ENCODE measurements around the gene ITGB4. TPM values are rescaled to one million over a fixed set of nuclear protein-coding genes. Genes with fewer than 3 reads are reported as not detected.
A peak's percentile ranks its signal among the peaks of the same experiment; 100 is the strongest.

Gene ITGB4
- total and polyA plus RNA-seq, 2 of the 13 experiments (the other 11 are each of a cell fraction or from before 2014, with no cell fraction given): 6.9 to 14.5 TPM

- TF ChIP-seq ZNF142 (CRISPR knock-in tag; IDR thresholded peaks at IDR 0.05) (peak; percentile 86), SOX6 (IDR thresholded peaks at IDR 0.05) (no peak), SOX6 (CRISPR knock-in tag; IDR thresholded peaks at IDR 0.05) (peak; percentile 16; the same call in 1 of the 2 replicates), HMG20B (CRISPR knock-in tag; conservative IDR thresholded peaks at IDR 0.05) (no peak), MIER2 (CRISPR knock-in tag; IDR thresholded peaks at IDR 0.05) (no peak), MLXIP (CRISPR knock-in tag; IDR thresholded peaks at IDR 0.05; ENCODE audit: borderline replicate concordance) (peak; percentile 65; the same call in 1 of the 2 replicates), ELF1 (CRISPR knock-in tag; IDR thresholded peaks at IDR 0.05) (peak; percentile 5; the same call in 1 of the 2 replicates), RFX1 (IDR thresholded peaks at IDR 0.05) (no peak), HIC2 (CRISPR knock-in tag; IDR thresholded peaks at IDR 0.05; ENCODE audit: low read depth) (peak; percentile 51), NFKB2 (CRISPR knock-in tag; IDR thresholded peaks at IDR 0.05; ENCODE audit: borderline replicate concordance) (peak; percentile 58), KDM4B (CRISPR knock-in tag; IDR thresholded peaks at IDR 0.05) (no peak), REXO4 (CRISPR knock-in tag; IDR thresholded peaks at IDR 0.05; ENCODE audit: borderline replicate concordance) (peak; percentile 73), NFIB (CRISPR knock-in tag; IDR thresholded peaks at IDR 0.05; ENCODE audit: borderline replicate concordance) (no peak), SYNCRIP (IDR thresholded peaks at IDR 0.05; ENCODE audit: insufficient read depth, low read depth, low read length) (no peak), CCDC6 (CRISPR knock-in tag; IDR thresholded peaks at IDR 0.05) (peak; percentile 90; the same call in 1 of the 2 replicates), ZNF331 (CRISPR knock-in tag; IDR thresholded peaks at IDR 0.05) (peak; percentile 71), ZNF841 (CRISPR knock-in tag; IDR thresholded peaks at IDR 0.05; ENCODE audit: borderline replicate concordance) (no peak), GLMP (CRISPR knock-in tag; IDR thresholded peaks at IDR 0.05; ENCODE audit: borderline replicate concordance) (0 out of 2 replicates have a peak, but pooled peaks have one; percentile 1)
Measured at GRCh38 chr17:75753514-75754377, 32.5 kb downstream of the ITGB4 start (continued).
